CD4-positive, alpha-beta T cell treated with Interferon gamma for 1 hour (primary cell): ENCODE data around the gene NHSL1.

Source experiments
- DNase-seq: peaks from one replicate; pipeline ENCODE4 v3.0.0-alpha.2; 2020

NHSL1 gene

GRCh38 chr6:138521790-138522189 lies 22.5 kb upstream of the NHSL1 start:
- no peak for DNase-seq

- no peak for DNase-seq
Observed at GRCh38 chr6:138520463-138520862, 21.2 kb upstream of the NHSL1 start.

GRCh38 chr6:138518054-138518453 lies 18.8 kb upstream of the NHSL1 start:
- no peak for DNase-seq

GRCh38 chr6:138517635-138518034 lies 18.3 kb upstream of the NHSL1 start:
- DNase-seq = peak; percentile 57

- DNase-seq = no peak
Observed at GRCh38 chr6:138515657-138516248, 16.5 kb upstream of the NHSL1 start.

GRCh38 chr6:138514860-138515540 lies 15.7 kb upstream of the NHSL1 start:
- peak; percentile 14 for DNase-seq

GRCh38 chr6:138512609-138513008 lies 13.3 kb upstream of the NHSL1 start:
- DNase-seq = no peak

GRCh38 chr6:138510093-138510492 lies 10.8 kb upstream of the NHSL1 start:
- no peak for DNase-seq

- DNase-seq = peak; percentile 34
Observed at GRCh38 chr6:138509371-138509770, 10.1 kb upstream of the NHSL1 start.

GRCh38 chr6:138508676-138508988 lies 9.3 kb upstream of the NHSL1 start:
- DNase-seq = no peak

GRCh38 chr6:138507977-138508675 lies 8.8 kb upstream of the NHSL1 start:
- DNase-seq = no peak

GRCh38 chr6:138504764-138505689 lies 5.7 kb upstream of the NHSL1 start:
- no peak for DNase-seq

GRCh38 chr6:138503881-138504680 lies 4.8 kb upstream of the NHSL1 start:
- DNase-seq = no peak

- no peak for DNase-seq
Observed at GRCh38 chr6:138502546-138502945, 3.3 kb upstream of the NHSL1 start.

- no peak for DNase-seq
Observed at GRCh38 chr6:138500867-138501446, 1.7 kb upstream of the NHSL1 start.

GRCh38 chr6:138500045-138500665 lies 861 bp upstream of the NHSL1 start:
- no peak for DNase-seq

GRCh38 chr6:138498629-138499302 lies 528 bp downstream of the NHSL1 start:
- no peak for DNase-seq

GRCh38 chr6:138497286-138497685 lies 2.0 kb downstream of the NHSL1 start:
- no peak for DNase-seq

GRCh38 chr6:138494312-138494711 lies 5.0 kb downstream of the NHSL1 start:
- DNase-seq = no peak

GRCh38 chr6:138493413-138493812 lies 5.9 kb downstream of the NHSL1 start:
- no peak for DNase-seq

- DNase-seq = no peak
Observed at GRCh38 chr6:138492871-138493270, 6.4 kb downstream of the NHSL1 start.
